H1 (cell line): ENCODE results near the gene TRAF6. TPM values are rescaled to one million over a fixed set of nuclear protein-coding genes. Genes with fewer than 3 reads are reported as not detected.

Experiments used
- CTCF ChIA-PET: fragments of 300-600 bp; sonication (Branson Sonifier 250); formaldehyde crosslinking; loops from one replicate; lab custom pipeline; 2021; ENCODE audit not compliant: partially characterized antibody; lab: Charles Lee
- POLR2A ChIA-PET: fragments of 300-600 bp; sonication (Branson Sonifier 250); formaldehyde crosslinking; loops from one replicate; lab custom pipeline; 2021; ENCODE audit warnings: inconsistent platforms; ENCODE audit not compliant: partially characterized antibody; lab: Charles Lee
- DNase-seq, 2 experiments: peaks; one replicate each; pipeline versions ENCODE4 v3.0.0 to v3.0.0-alpha.2; 2010 to 2022; ENCODE audit warnings: low spot score in 2 of 2, low read depth in 1 of 2, mixed read lengths in 1 of 2
- FAIRE-seq: peaks from 2 replicates; lab custom pipeline; 2011; peaks lifted over from hg19 to GRCh38; lab: Jason Lieb, UNC
- H2AFZ ChIP-seq: 2 replicates; pipeline ENCODE4 v1.8.1; 2012; ENCODE audit warnings: low read length, inconsistent platforms
- H2AK5ac ChIP-seq: 2 replicates; pipeline ENCODE4 v1.6.1; 2013; ENCODE audit warnings: low read depth, low read length
- H2BK120ac ChIP-seq: replicated peaks from 2 replicates; pipeline ENCODE3; 2013; ENCODE audit warnings: low read depth, low read length, inconsistent platforms
- H2BK12ac ChIP-seq: 2 replicates; pipeline ENCODE4 v1.6.1; 2013; ENCODE audit warnings: low read depth, low read length
- H2BK15ac ChIP-seq: 2 replicates; pipeline ENCODE4 v1.6.1; 2013; ENCODE audit warnings: low read length
- H2BK20ac ChIP-seq: 2 replicates; pipeline ENCODE4 v1.6.1; 2013; ENCODE audit warnings: low read length
- H2BK5ac ChIP-seq: 2 replicates; pipeline ENCODE4 v1.6.1; 2013; ENCODE audit warnings: low read depth, low read length
- H3K14ac ChIP-seq: 2 replicates; pipeline ENCODE4 v1.6.1; 2013; ENCODE audit warnings: inconsistent platforms; ENCODE audit not compliant: insufficient read length
- H3K18ac ChIP-seq: 2 replicates; pipeline ENCODE4 v1.6.1; 2013; ENCODE audit warnings: low read length; ENCODE audit errors: extremely low read depth
- H3K23ac ChIP-seq: 2 replicates; pipeline ENCODE4 v1.6.1; 2013; ENCODE audit warnings: inconsistent platforms; ENCODE audit not compliant: insufficient read length
- H3K23me2 ChIP-seq: 2 replicates; pipeline ENCODE4 v1.6.1; 2013; ENCODE audit warnings: low read depth, low read length
- H3K27ac ChIP-seq: 2 replicates; pipeline ENCODE4 v1.6.1; 2011; ENCODE audit warnings: low read depth, low read length, inconsistent platforms
- H3K27me3 ChIP-seq, 4 experiments: replicated peaks in 1 of 4; 1 replicate in 1 of 4; 2 replicates in 3 of 4; pipeline versions ENCODE4 v1.6.1 to v1.8.1; 2011 to 2013; ENCODE audit warnings: low read length in 3 of 4, mild to moderate bottlenecking in 3 of 4, inconsistent platforms in 2 of 4, mixed read lengths in 2 of 4, moderate library complexity in 1 of 4; ENCODE audit not compliant: control insufficient read depth in 3 of 4, insufficient read depth in 3 of 4; ENCODE audit errors: extremely low read depth in 1 of 4
- H3K36me3 ChIP-seq, 4 experiments: 2 replicates each; pipeline versions ENCODE4 v1.6.1 to v1.8.1; 2011 to 2013; ENCODE audit warnings: mild to moderate bottlenecking in 4 of 4, low read length in 3 of 4, moderate library complexity in 2 of 4, control low read depth in 1 of 4, inconsistent platforms in 1 of 4; ENCODE audit not compliant: insufficient read depth in 4 of 4, control insufficient read depth in 2 of 4
- H3K4ac ChIP-seq: replicated peaks from 2 replicates; pipeline ENCODE3; 2013; ENCODE audit warnings: low read length, low read depth, mixed read lengths, inconsistent platforms; ENCODE audit not compliant: insufficient read length
- H3K4me1 ChIP-seq, 4 experiments: replicated peaks in 1 of 4; 1 replicate in 1 of 4; 2 replicates in 3 of 4; pipeline versions ENCODE4 v1.6.1 to v1.8.1; 2011 to 2013; ENCODE audit warnings: low read length in 3 of 4, inconsistent platforms in 2 of 4, mixed read lengths in 1 of 4; ENCODE audit not compliant: insufficient read depth in 4 of 4, control insufficient read depth in 3 of 4
- H3K4me2 ChIP-seq, 2 experiments: 2 replicates each; pipeline versions ENCODE4 v1.6.1 to v1.8.1; 2011 to 2013; ENCODE audit warnings: low read depth in 2 of 2, low read length in 2 of 2, control low read depth in 1 of 2, inconsistent platforms in 1 of 2, mild to moderate bottlenecking in 1 of 2; ENCODE audit not compliant: insufficient read depth in 1 of 2
- H3K4me3 ChIP-seq, 4 experiments: fragments of 200-600, 300-600 bp in 1 of 4; sonication (generic), shearing (Covaris generic), sonication (Bioruptor Twin) in 1 of 4; 2 replicates each; pipeline versions ENCODE4 v1.5.1 to v1.8.1; 2011 to 2016; ENCODE audit warnings: low read length in 4 of 4, low read depth in 3 of 4, control low read depth in 2 of 4, inconsistent platforms in 2 of 4, mild to moderate bottlenecking in 2 of 4, mixed read lengths in 1 of 4, moderate library complexity in 1 of 4; ENCODE audit not compliant: insufficient read depth in 2 of 4; ENCODE audit errors: extremely low read depth in 1 of 4
- H3K56ac ChIP-seq: replicated peaks from 2 replicates; pipeline ENCODE3; 2013; ENCODE audit warnings: low read depth, mild to moderate bottlenecking, mixed read lengths, low read length, inconsistent platforms; ENCODE audit not compliant: insufficient read length
- H3K79me1 ChIP-seq: 2 replicates; pipeline ENCODE4 v1.6.1; 2013; ENCODE audit warnings: low read depth, low read length, control low read depth
- H3K79me2 ChIP-seq, 2 experiments: 2 replicates each; pipeline versions ENCODE4 v1.6.1 to v1.8.1; 2012 to 2013; ENCODE audit warnings: low read length in 2 of 2, mild to moderate bottlenecking in 2 of 2, inconsistent platforms in 1 of 2; ENCODE audit not compliant: insufficient read depth in 2 of 2, control insufficient read depth in 1 of 2
- H3K9ac ChIP-seq, 4 experiments: replicated peaks in 1 of 4; 1 replicate in 1 of 4; 2 replicates in 3 of 4; pipeline versions ENCODE4 v1.6.1 to v1.8.1; 2011 to 2013; ENCODE audit warnings: low read depth in 3 of 4, low read length in 3 of 4, control low read depth in 2 of 4, mild to moderate bottlenecking in 2 of 4, moderate library complexity in 2 of 4, inconsistent platforms in 1 of 4; ENCODE audit errors: extremely low read depth in 1 of 4
- H3K9me3 ChIP-seq, 2 experiments: 2 replicates each; pipeline versions ENCODE4 v1.6.1 to v1.8.1; 2012 to 2013; ENCODE audit warnings: mild to moderate bottlenecking in 2 of 2, moderate library complexity in 2 of 2, control low read depth in 1 of 2, inconsistent platforms in 1 of 2, low read depth in 1 of 2, low read length in 1 of 2, mixed read lengths in 1 of 2; ENCODE audit not compliant: insufficient read depth in 2 of 2
- H4K20me1 ChIP-seq, 2 experiments: replicated peaks in 1 of 2; 2 replicates each; pipeline versions ENCODE3 to v1.8.1; 2011 to 2013; ENCODE audit warnings: inconsistent platforms in 2 of 2, low read length in 2 of 2, mild to moderate bottlenecking in 1 of 2; ENCODE audit not compliant: insufficient read depth in 2 of 2, control insufficient read depth in 1 of 2
- H4K5ac ChIP-seq: 2 replicates; pipeline ENCODE4 v1.6.1; 2013; ENCODE audit warnings: low read length, low read depth, mixed read lengths, inconsistent platforms; ENCODE audit not compliant: insufficient read length
- H4K8ac ChIP-seq: 2 replicates; pipeline ENCODE4 v1.8.0; 2013; ENCODE audit warnings: mild to moderate bottlenecking, moderate library complexity, low read length, inconsistent platforms; ENCODE audit not compliant: insufficient read depth; ENCODE audit errors: extremely low read depth
- H4K91ac ChIP-seq: replicated peaks from 2 replicates; pipeline ENCODE3; 2013; ENCODE audit warnings: low read length, mixed read lengths, inconsistent platforms; ENCODE audit not compliant: insufficient read length
- CBX5 ChIP-seq: fragments of 300-800, 300-1000 bp; sonication (generic); IDR thresholded peaks from 2 replicates; pipeline ENCODE4 v1.7.1; 2016; ENCODE audit warnings: antibody characterized with exemption, low read length, low read depth
- CBX8 ChIP-seq: fragments of 300-800, 300-1000 bp; sonication (generic); IDR thresholded peaks from 2 replicates; pipeline ENCODE4 v1.7.1; 2016; ENCODE audit warnings: low read depth, low read length, borderline replicate concordance
- EGR1 ChIP-seq: IDR thresholded peaks from 2 replicates; pipeline ENCODE4 v1.6.1; 2011; ENCODE audit warnings: low read depth, low read length, borderline replicate concordance
- EZH2 ChIP-seq: fragments of 200-600 bp; sonication (generic); IDR thresholded peaks from 2 replicates; pipeline ENCODE4 v1.7.1; 2012; ENCODE audit warnings: low read depth, mild to moderate bottlenecking, moderate library complexity, low read length, inconsistent platforms; ENCODE audit not compliant: severe bottlenecking
- GABPA ChIP-seq: IDR thresholded peaks from 2 replicates; pipeline ENCODE4 v1.6.1; 2011; ENCODE audit warnings: mild to moderate bottlenecking, low read length, moderate library complexity, borderline replicate concordance; ENCODE audit not compliant: insufficient read depth
- HDAC2 ChIP-seq, 2 experiments: fragments of 300-600 bp in 1 of 2; sonication (generic) in 1 of 2; IDR thresholded peaks; 2 replicates each; pipeline ENCODE4 v1.6.1; 2011 to 2012; ENCODE audit warnings: low read depth in 2 of 2, low read length in 2 of 2, mild to moderate bottlenecking in 2 of 2, moderate library complexity in 2 of 2, borderline replicate concordance in 1 of 2, inconsistent platforms in 1 of 2
- JUN ChIP-seq: IDR thresholded peaks from 2 replicates; pipeline ENCODE4 v1.6.1; 2011; ENCODE audit warnings: low read depth, mild to moderate bottlenecking, improper control_type of control experiment, low read length
- KDM5A ChIP-seq: fragments of 200-600 bp; IDR thresholded peaks from 2 replicates; pipeline ENCODE4 v1.7.1; 2012; ENCODE audit warnings: mild to moderate bottlenecking, low read length, inconsistent platforms, mixed read lengths
- MAFK ChIP-seq: IDR thresholded peaks from 2 replicates; pipeline ENCODE4 v1.6.1; 2012; ENCODE audit warnings: low read depth, mild to moderate bottlenecking, improper control_type of control experiment, low read length
- NANOG ChIP-seq: IDR thresholded peaks from 2 replicates; pipeline ENCODE4 v1.6.1; 2011; ENCODE audit warnings: low read length, low read depth, mild to moderate bottlenecking, inconsistent platforms; ENCODE audit not compliant: insufficient read depth, poor library complexity, severe bottlenecking
- RXRA ChIP-seq: IDR thresholded peaks from 2 replicates; pipeline ENCODE4 v1.6.1; 2011; ENCODE audit warnings: low read depth, mild to moderate bottlenecking, low read length, moderate library complexity; ENCODE audit not compliant: insufficient read depth
- SIX5 ChIP-seq: IDR thresholded peaks from 2 replicates; pipeline ENCODE4 v1.6.1; 2011; ENCODE audit warnings: mild to moderate bottlenecking, low read depth, low read length
- WGBS, 2 experiments: shearing (Covaris generic) in 1 of 2; methylation state at CpG; one replicate each; pipeline versions ENCODE4 v1.1.6 to v1.1.7; 2013 to 2015; ENCODE audit warnings: low lambda C conversion rate in 2 of 2, mixed read lengths in 2 of 2, inconsistent platforms in 1 of 2, low coverage in 1 of 2, missing lambda C conversion rate in 1 of 2; ENCODE audit not compliant: insufficient replicate concordance in 2 of 2, insufficient coverage in 1 of 2, insufficient read length in 1 of 2; ENCODE audit errors: extremely low coverage in 1 of 2, missing lambda C conversion rate in 1 of 2; 5-methylcytosine and 5-hydroxymethylcytosine counted together
- polyA plus RNA-seq, 7 experiments: library from polyadenylated mRNA; depleted of rRNA in 3 of 7; stranded (reverse) in 5 of 7; unstranded in 2 of 7; fragments of >200 nt in 5 of 7; fragments of 200-250 nt in 2 of 7; gene quantifications; 1 replicate in 5 of 7; 2 replicates in 1 of 7; 4 replicates in 1 of 7; pipeline versions ENCODE4 v1.2.1 to v1.2.3, GENCODE V29; 2011 to 2013; ENCODE audit warnings: missing spikeins in 2 of 7, mixed read lengths in 2 of 7
- total RNA-seq: library from RNA; stranded (reverse); fragmentation: NEBNext Ultra II Directional; extraction: Animal tissue kit (Norgen Biotek cat#: 25700); gene quantifications from 2 replicates; pipeline ENCODE4 v1.2.1, GENCODE V29; 2021

TRAF6 gene
- total and polyA plus RNA-seq, 2 of the 8 experiments (the other 6 are each of a cell fraction or from before 2014, with no cell fraction given), result 4.6 to 8.8 TPM

DNA sequence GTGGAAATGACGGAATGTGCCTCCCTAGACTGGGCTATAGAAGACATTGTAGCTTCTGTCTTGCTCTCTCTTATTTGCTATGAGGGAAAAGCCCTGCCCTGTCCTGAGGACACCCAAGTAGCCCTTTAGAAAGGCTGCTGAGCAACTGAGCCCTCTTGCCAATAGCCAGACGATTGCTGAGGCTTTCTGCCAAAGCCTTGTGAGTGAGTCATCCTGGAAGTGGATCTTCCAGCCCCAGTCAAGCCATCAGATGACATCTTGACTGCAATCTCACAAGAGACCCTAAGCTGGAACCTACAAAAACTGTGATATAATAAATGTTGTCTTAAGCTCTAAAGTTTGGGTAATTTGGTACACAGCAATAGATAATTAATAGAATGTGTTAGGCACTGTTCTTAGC, 3.9 kb upstream of the TRAF6 start:
- no peak overlapping the region for H3K23ac ChIP-seq
- ChIA-PET POLR2A (no interaction called here), CTCF (interaction anchor here (0.7 to 2.1 kb wide), 6 partner anchors 21 to 222 kb away, joined by 3 to 6 read pairs (median 4); no protein-coding TSS in a partner anchor)
- H3K4me2 ChIP-seq, result no peak overlapping the region
- H3K9ac ChIP-seq, result no peak overlapping the region
- H3K79me2 ChIP-seq, result 0 out of 4 replicates have a peak, but pooled peaks cover 0 to 2% of the 10 kb centered on the region in 2 experiments
- no peak overlapping the region for H3K27ac ChIP-seq
- H4K20me1 ChIP-seq, result peaks cover 0 to 3% of the 10 kb centered on the region in 2 experiments
- WGBS, 2 experiments, result 90% methylated on average over 2 of the region's 2 CpGs; no CpG with 5 or more reads in 1 of the 2 experiments
- H3K4me1 ChIP-seq, result no peaks in the 10 kb centered on the region; a peak in 2 of 7 replicates
- no peak overlapping the region for H2AFZ ChIP-seq
- DNase-seq (no peak), FAIRE-seq (no peak)
- H3K23me2 ChIP-seq, result peaks cover 2% of the 10 kb centered on the region; the same call in 1 of the 2 replicates
- no peaks in the 10 kb centered on the region; a peak in 2 of 7 replicates for H3K27me3 ChIP-seq
- no peak overlapping the region for H2AK5ac ChIP-seq
- H2BK15ac ChIP-seq, result no peak overlapping the region
- H3K4ac ChIP-seq, result no peak overlapping the region
- no peak overlapping the region for H2BK20ac ChIP-seq
- H3K14ac ChIP-seq, result no peak overlapping the region
- no peak overlapping the region for H3K4me3 ChIP-seq
- H2BK5ac ChIP-seq, result no peak overlapping the region
- TF ChIP-seq KDM5A, result no peak
- TF ChIP-seq MAFK, result no peak
- no peak for TF ChIP-seq NANOG
- TF ChIP-seq RXRA, result no peak
- TF ChIP-seq GABPA, result no peak
- no peak for TF ChIP-seq CBX8
- TF ChIP-seq SIX5, result no peak
- no peak for TF ChIP-seq HDAC2 (IDR thresholded peaks at IDR 0.05; ENCODE audit: borderline replicate concordance in 1 of 2, low read depth in 2 of 2, low read length in 2 of 2)
- no peak for TF ChIP-seq JUN
- TF ChIP-seq CBX5, result no peak
- TF ChIP-seq EZH2, result no peak
- TF ChIP-seq EGR1, result no peak
- H3K18ac ChIP-seq, result no peak overlapping the region
- no peak overlapping the region for H3K56ac ChIP-seq
- H3K79me1 ChIP-seq, result no peaks in the 10 kb centered on the region; the same call in 1 of the 2 replicates
- H4K5ac ChIP-seq, result no peak overlapping the region
- H4K91ac ChIP-seq, result no peak overlapping the region
- no peaks in the 10 kb centered on the region for H3K36me3 ChIP-seq
- H2BK120ac ChIP-seq, result no peak overlapping the region
- no peak overlapping the region for H2BK12ac ChIP-seq
- H3K9me3 ChIP-seq, result no peaks in the 10 kb centered on the region
- H4K8ac ChIP-seq, result no peak overlapping the region
